SK-N-SH treated with all-trans-retinoic acid at 6 μM for 48 hours (cell line): ENCODE results near the gene BAK1.
"Not testable (repeated sequence)": the region's sequence is repeated elsewhere in the genome, so short reads cannot be mapped to it uniquely, and the experiment has no call there.

ENCODE experiments used
- ATAC-seq: fragments of 200-7000 bp; cut with Tn5 transposase; 3 replicates; pipeline ENCODE4 v1.9.1; 2020; ENCODE audit warnings: mild to moderate bottlenecking, moderate library complexity
- ARNTL ChIP-seq: fragments of 450-650 bp; formaldehyde crosslinking; IDR thresholded peaks from 2 replicates; pipeline ENCODE4 v1.5.0; 2020; ENCODE audit warnings: low read depth, mild to moderate bottlenecking, moderate library complexity, borderline replicate concordance
- BACH2 ChIP-seq: fragments of 250-450 bp; sonication (Bioruptor Pico); IDR thresholded peaks from 2 replicates; pipeline ENCODE4 v1.9.0; 2021; ENCODE audit warnings: mild to moderate bottlenecking, borderline replicate concordance
- CREB5 ChIP-seq: fragments of 250-450 bp; sonication (Bioruptor Pico); IDR thresholded peaks from 2 replicates; pipeline ENCODE4 v1.5.1; 2020; ENCODE audit warnings: low read depth, mild to moderate bottlenecking, moderate library complexity
- CSDC2 ChIP-seq: fragments of 250-450 bp; sonication (Bioruptor Pico); IDR thresholded peaks from 2 replicates; pipeline ENCODE4 v1.5.0; 2020; ENCODE audit warnings: mild to moderate bottlenecking, moderate library complexity
- CSRNP3 ChIP-seq: fragments of 250-450 bp; sonication (Bioruptor Pico); IDR thresholded peaks from 2 replicates; pipeline ENCODE4 v1.5.1; 2021; ENCODE audit warnings: mild to moderate bottlenecking, moderate library complexity
- ESRRG ChIP-seq: fragments of 250-450 bp; sonication (Bioruptor Pico); IDR thresholded peaks from 2 replicates; pipeline ENCODE4 v1.6.1; 2021; ENCODE audit warnings: mild to moderate bottlenecking
- GLIS3 ChIP-seq: fragments of 250-450 bp; sonication (Bioruptor Pico); IDR thresholded peaks from 2 replicates; pipeline ENCODE4 v1.5.0; 2020; ENCODE audit warnings: mild to moderate bottlenecking, moderate library complexity
- ISL1 ChIP-seq: fragments of 250-450 bp; sonication (Bioruptor Pico); IDR thresholded peaks from 2 replicates; pipeline ENCODE4 v2.1.2; 2022; ENCODE audit warnings: mild to moderate bottlenecking, moderate library complexity
- OSR1 ChIP-seq: fragments of 250-450 bp; sonication (Bioruptor Pico); IDR thresholded peaks from 2 replicates; pipeline ENCODE4 v1.8.0; 2022; ENCODE audit warnings: moderate library complexity, mild to moderate bottlenecking, inconsistent platforms
- POU6F1 ChIP-seq: fragments of 250-450 bp; sonication (Bioruptor Pico); IDR thresholded peaks from 2 replicates; pipeline ENCODE4 v1.8.0; 2021; ENCODE audit warnings: low read depth, mild to moderate bottlenecking, moderate library complexity, borderline replicate concordance
- PPARA ChIP-seq: fragments of 250-450 bp; sonication (Bioruptor Pico); IDR thresholded peaks from 2 replicates; pipeline ENCODE4 v1.5.0; 2020; ENCODE audit warnings: mild to moderate bottlenecking, borderline replicate concordance
- RARB ChIP-seq: fragments of 250-450 bp; sonication (Bioruptor Pico); IDR thresholded peaks from 2 replicates; pipeline ENCODE4 v1.8.0; 2021; ENCODE audit warnings: mild to moderate bottlenecking, moderate library complexity
- SNAI2 ChIP-seq: fragments of 250-450 bp; sonication (Bioruptor Pico); IDR thresholded peaks from 2 replicates; pipeline ENCODE4 v1.5.0; 2020; ENCODE audit warnings: mild to moderate bottlenecking, moderate library complexity
- TCF4 ChIP-seq: fragments of 250-450 bp; sonication (Bioruptor Pico); IDR thresholded peaks from 2 replicates; pipeline ENCODE4 v1.8.0; 2021; ENCODE audit warnings: mild to moderate bottlenecking, moderate library complexity, borderline replicate concordance
- TOX ChIP-seq: fragments of 250-450 bp; sonication (Bioruptor Pico); IDR thresholded peaks from 2 replicates; pipeline ENCODE4 v1.8.0; 2021; ENCODE audit warnings: mild to moderate bottlenecking, moderate library complexity, borderline replicate concordance
- ZFP3 ChIP-seq: fragments of 250-450 bp; sonication (Bioruptor Pico); IDR thresholded peaks from 2 replicates; pipeline ENCODE4 v1.5.0; 2020; ENCODE audit warnings: mild to moderate bottlenecking, moderate library complexity
- ZFP30 ChIP-seq: fragments of 450-650 bp; formaldehyde crosslinking; IDR thresholded peaks from 2 replicates; pipeline ENCODE4 v1.5.0; 2022; ENCODE audit warnings: mild to moderate bottlenecking, moderate library complexity
- ZNF70 ChIP-seq: fragments of 450-650 bp; formaldehyde crosslinking; IDR thresholded peaks from 2 replicates; pipeline ENCODE4 v1.5.0; 2020; ENCODE audit warnings: mild to moderate bottlenecking, moderate library complexity
- ZNF8 ChIP-seq: fragments of 450-650 bp; formaldehyde crosslinking; IDR thresholded peaks from 2 replicates; pipeline ENCODE4 v1.5.0; 2020; ENCODE audit warnings: mild to moderate bottlenecking, moderate library complexity
- TF ChIP-seq, protein P1 (sequence below): fragments of 250-450 bp; sonication (Bioruptor Pico); IDR thresholded peaks from 2 replicates; pipeline ENCODE4 v1.5.0; 2020; ENCODE audit warnings: mild to moderate bottlenecking, moderate library complexity

BAK1 gene

GRCh38 chr6:33540768-33541167, 39.3 kb downstream of the BAK1 start:
- TF ChIP-seq ZNF70 (CRISPR knock-in tag) (no peak), ZNF8 (CRISPR knock-in tag) (no peak), ARNTL (CRISPR knock-in tag) (no peak), CSRNP3 (CRISPR knock-in tag) (no peak), BACH2 (CRISPR knock-in tag) (no peak), ESRRG (no peak), TOX (CRISPR knock-in tag) (no peak), PPARA (CRISPR knock-in tag) (no peak), SNAI2 (CRISPR knock-in tag) (no peak), CSDC2 (CRISPR knock-in tag) (no peak), ZFP30 (CRISPR knock-in tag) (no peak), POU6F1 (no peak), GLIS3 (CRISPR knock-in tag) (no peak), ZFP3 (no peak), CREB5 (CRISPR knock-in tag) (no peak), TCF4 (CRISPR knock-in tag) (no peak), RARB (CRISPR knock-in tag) (no peak)
- TF ChIP-seq, protein P1, sequence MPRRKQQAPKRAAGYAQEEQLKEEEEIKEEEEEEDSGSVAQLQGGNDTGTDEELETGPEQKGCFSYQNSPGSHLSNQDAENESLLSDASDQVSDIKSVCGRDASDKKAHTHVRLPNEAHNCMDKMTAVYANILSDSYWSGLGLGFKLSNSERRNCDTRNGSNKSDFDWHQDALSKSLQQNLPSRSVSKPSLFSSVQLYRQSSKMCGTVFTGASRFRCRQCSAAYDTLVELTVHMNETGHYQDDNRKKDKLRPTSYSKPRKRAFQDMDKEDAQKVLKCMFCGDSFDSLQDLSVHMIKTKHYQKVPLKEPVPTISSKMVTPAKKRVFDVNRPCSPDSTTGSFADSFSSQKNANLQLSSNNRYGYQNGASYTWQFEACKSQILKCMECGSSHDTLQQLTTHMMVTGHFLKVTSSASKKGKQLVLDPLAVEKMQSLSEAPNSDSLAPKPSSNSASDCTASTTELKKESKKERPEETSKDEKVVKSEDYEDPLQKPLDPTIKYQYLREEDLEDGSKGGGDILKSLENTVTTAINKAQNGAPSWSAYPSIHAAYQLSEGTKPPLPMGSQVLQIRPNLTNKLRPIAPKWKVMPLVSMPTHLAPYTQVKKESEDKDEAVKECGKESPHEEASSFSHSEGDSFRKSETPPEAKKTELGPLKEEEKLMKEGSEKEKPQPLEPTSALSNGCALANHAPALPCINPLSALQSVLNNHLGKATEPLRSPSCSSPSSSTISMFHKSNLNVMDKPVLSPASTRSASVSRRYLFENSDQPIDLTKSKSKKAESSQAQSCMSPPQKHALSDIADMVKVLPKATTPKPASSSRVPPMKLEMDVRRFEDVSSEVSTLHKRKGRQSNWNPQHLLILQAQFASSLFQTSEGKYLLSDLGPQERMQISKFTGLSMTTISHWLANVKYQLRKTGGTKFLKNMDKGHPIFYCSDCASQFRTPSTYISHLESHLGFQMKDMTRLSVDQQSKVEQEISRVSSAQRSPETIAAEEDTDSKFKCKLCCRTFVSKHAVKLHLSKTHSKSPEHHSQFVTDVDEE (CRISPR knock-in tag), result no peak
- no peak for ATAC-seq

GRCh38 chr6:33534702-33535101, 45.4 kb downstream of the BAK1 start:
- ATAC-seq, result no peak
- TF ChIP-seq ZFP3 (no peak), ISL1 (no peak), CREB5 (CRISPR knock-in tag) (no peak), RARB (CRISPR knock-in tag) (no peak), ZFP30 (CRISPR knock-in tag) (no peak), SNAI2 (CRISPR knock-in tag) (no peak), OSR1 (CRISPR knock-in tag) (no peak), TOX (CRISPR knock-in tag) (no peak)

GRCh38 chr6:33533163-33533869, 46.8 kb downstream of the BAK1 start:
- not testable (repeated sequence) for ATAC-seq

GRCh38 chr6:33532431-33532830, 47.6 kb downstream of the BAK1 start:
- not testable (repeated sequence) for ATAC-seq

- ATAC-seq, result not testable (repeated sequence)
Observed at GRCh38 chr6:33530617-33531016, 49.5 kb downstream of the BAK1 start.
